ENCODE results near the gene WHRN.

- no peak for TF ChIP-seq POLR2AphosphoS5 (IDR thresholded peaks at IDR 0.05; ENCODE audit: insufficient read depth in 1 of 2, low read depth in 1 of 2)
- TF ChIP-seq CTCF (IDR thresholded peaks at IDR 0.05) = no peak
These were observed 96.0 kb downstream of the WHRN start for GRCh38 chr9:114409103-114409780.
